ENCODE data around the gene KIF18A. TPM values are rescaled to one million over a fixed set of nuclear protein-coding genes. Genes with fewer than 3 reads are reported as not detected.
A peak's percentile ranks its signal among the peaks of the same experiment; 100 is the strongest.

KIF18A gene
- total and polyA plus RNA-seq, 2 of the 13 experiments (the other 11 are each of a cell fraction or from before 2014, with no cell fraction given), result 3.4 to 14.4 TPM

DNA sequence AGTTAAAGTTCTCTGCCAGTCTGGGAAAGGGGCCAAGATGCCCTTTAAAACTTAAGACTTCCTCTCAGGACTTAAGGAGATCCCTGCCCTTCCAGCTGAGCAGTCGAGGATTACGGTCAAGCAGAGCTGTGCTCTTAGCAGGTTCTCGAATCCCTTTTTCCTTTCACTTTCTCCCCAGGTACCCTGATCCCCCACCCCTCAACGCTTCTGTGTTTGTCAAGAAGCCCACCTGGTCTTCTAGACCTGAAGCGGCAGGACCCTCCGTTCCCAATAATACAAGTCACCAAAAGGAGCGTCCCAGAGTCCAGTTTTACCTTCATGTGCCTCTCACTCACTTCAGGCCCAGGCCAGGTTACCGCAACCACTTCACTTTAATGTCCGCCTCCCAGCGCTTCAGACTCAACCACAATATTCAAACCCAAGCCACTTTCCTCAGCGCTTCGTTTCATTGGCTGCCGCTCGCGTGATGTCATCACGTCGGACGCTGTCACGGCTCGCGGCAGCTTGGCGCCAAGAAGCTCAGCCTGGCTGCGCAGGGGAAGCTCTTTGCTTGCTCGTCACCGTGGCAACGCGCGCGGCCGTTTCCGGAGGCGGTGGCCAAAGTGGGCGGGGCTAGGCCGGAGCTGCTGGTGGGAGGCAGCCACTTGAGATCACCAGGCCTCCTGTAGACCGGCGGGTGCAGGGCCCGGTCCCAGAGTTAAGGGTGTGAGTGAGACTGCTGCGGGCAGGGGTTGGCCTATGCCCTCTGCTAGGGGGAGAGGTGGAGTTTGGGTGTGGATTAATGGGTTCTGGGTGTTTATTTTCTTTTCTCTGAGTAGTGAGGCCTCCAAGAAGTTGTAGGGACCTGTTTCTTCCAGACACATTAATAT, at the start of gene KIF18A, which contains the start of gene METTL15 (continued):
- TF ChIP-seq, protein P1, sequence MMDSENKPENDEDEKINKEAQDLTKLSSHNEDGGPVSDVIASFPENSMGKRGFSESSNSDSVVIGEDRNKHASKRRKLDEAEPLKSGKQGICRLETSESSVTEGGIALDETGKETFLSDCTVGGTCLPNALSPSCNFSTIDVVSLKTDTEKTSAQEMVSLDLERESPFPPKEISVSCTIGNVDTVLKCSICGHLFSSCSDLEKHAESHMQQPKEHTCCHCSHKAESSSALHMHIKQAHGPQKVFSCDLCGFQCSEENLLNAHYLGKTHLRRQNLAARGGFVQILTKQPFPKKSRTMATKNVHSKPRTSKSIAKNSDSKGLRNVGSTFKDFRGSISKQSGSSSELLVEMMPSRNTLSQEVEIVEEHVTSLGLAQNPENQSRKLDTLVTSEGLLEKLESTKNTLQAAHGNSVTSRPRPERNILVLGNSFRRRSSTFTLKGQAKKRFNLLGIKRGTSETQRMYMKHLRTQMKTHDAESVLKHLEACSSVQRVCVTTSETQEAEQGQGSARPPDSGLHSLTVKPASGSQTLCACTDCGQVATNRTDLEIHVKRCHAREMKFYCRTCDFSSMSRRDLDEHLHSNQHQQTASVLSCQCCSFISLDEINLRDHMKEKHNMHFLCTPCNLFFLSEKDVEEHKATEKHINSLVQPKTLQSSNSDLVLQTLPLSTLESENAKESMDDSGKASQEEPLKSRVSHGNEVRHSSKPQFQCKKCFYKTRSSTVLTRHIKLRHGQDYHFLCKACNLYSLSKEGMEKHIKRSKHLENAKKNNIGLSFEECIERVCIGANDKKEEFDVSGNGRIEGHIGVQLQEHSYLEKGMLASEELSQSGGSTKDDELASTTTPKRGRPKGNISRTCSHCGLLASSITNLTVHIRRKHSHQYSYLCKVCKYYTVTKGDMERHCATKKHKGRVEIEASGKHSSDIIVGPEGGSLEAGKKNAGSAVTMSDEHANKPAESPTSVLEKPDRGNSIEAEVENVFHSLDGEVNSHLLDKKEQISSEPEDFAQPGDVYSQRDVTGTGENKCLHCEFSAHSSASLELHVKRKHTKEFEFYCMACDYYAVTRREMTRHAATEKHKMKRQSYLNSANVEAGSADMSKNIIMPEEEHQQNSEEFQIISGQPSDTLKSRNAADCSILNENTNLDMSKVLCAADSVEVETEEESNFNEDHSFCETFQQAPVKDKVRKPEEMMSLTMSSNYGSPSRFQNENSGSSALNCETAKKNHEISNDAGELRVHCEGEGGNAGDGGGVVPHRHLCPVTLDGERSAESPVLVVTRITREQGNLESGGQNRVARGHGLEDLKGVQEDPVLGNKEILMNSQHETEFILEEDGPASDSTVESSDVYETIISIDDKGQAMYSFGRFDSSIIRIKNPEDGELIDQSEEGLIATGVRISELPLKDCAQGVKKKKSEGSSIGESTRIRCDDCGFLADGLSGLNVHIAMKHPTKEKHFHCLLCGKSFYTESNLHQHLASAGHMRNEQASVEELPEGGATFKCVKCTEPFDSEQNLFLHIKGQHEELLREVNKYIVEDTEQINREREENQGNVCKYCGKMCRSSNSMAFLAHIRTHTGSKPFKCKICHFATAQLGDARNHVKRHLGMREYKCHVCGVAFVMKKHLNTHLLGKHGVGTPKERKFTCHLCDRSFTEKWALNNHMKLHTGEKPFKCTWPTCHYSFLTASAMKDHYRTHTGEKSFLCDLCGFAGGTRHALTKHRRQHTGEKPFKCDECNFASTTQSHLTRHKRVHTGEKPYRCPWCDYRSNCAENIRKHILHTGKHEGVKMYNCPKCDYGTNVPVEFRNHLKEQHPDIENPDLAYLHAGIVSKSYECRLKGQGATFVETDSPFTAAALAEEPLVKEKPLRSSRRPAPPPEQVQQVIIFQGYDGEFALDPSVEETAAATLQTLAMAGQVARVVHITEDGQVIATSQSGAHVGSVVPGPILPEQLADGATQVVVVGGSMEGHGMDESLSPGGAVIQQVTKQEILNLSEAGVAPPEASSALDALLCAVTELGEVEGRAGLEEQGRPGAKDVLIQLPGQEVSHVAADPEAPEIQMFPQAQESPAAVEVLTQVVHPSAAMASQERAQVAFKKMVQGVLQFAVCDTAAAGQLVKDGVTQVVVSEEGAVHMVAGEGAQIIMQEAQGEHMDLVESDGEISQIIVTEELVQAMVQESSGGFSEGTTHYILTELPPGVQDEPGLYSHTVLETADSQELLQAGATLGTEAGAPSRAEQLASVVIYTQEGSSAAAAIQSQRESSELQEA (CRISPR knock-in tag; IDR thresholded peaks at IDR 0.05; ENCODE audit: not compliant biosample characterization), result peak; percentile 30
- TF ChIP-seq ETV5 (CRISPR knock-in tag; IDR thresholded peaks at IDR 0.05; ENCODE audit: borderline replicate concordance) (peak; percentile 83), ZNF773 (CRISPR knock-in tag; IDR thresholded peaks at IDR 0.05; ENCODE audit: borderline replicate concordance) (no peak), PCBP2 (optimal IDR thresholded peaks at IDR 0.05; ENCODE audit: low read depth, low read length, poor library complexity, severe bottlenecking) (no peak), FOXK1 (CRISPR knock-in tag; IDR thresholded peaks at IDR 0.05; ENCODE audit: borderline replicate concordance, low read depth) (peak; percentile 84), ZBTB21 (CRISPR knock-in tag; IDR thresholded peaks at IDR 0.05) (peak; percentile 91), ATF7 (IDR thresholded peaks at IDR 0.05) (peak; percentile 69), ATF7 (CRISPR knock-in tag; IDR thresholded peaks at IDR 0.05) (0 out of 2 replicates have a peak, but pooled peaks have one; percentile 15)
- TF ChIP-seq, protein P2, sequence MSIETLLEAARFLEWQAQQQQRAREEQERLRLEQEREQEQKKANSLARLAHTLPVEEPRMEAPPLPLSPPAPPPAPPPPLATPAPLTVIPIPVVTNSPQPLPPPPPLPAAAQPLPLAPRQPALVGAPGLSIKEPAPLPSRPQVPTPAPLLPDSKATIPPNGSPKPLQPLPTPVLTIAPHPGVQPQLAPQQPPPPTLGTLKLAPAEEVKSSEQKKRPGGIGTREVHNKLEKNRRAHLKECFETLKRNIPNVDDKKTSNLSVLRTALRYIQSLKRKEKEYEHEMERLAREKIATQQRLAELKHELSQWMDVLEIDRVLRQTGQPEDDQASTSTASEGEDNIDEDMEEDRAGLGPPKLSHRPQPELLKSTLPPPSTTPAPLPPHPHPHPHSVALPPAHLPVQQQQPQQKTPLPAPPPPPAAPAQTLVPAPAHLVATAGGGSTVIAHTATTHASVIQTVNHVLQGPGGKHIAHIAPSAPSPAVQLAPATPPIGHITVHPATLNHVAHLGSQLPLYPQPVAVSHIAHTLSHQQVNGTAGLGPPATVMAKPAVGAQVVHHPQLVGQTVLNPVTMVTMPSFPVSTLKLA (IDR thresholded peaks at IDR 0.05), result peak; percentile 74
- TF ChIP-seq, protein P3, sequence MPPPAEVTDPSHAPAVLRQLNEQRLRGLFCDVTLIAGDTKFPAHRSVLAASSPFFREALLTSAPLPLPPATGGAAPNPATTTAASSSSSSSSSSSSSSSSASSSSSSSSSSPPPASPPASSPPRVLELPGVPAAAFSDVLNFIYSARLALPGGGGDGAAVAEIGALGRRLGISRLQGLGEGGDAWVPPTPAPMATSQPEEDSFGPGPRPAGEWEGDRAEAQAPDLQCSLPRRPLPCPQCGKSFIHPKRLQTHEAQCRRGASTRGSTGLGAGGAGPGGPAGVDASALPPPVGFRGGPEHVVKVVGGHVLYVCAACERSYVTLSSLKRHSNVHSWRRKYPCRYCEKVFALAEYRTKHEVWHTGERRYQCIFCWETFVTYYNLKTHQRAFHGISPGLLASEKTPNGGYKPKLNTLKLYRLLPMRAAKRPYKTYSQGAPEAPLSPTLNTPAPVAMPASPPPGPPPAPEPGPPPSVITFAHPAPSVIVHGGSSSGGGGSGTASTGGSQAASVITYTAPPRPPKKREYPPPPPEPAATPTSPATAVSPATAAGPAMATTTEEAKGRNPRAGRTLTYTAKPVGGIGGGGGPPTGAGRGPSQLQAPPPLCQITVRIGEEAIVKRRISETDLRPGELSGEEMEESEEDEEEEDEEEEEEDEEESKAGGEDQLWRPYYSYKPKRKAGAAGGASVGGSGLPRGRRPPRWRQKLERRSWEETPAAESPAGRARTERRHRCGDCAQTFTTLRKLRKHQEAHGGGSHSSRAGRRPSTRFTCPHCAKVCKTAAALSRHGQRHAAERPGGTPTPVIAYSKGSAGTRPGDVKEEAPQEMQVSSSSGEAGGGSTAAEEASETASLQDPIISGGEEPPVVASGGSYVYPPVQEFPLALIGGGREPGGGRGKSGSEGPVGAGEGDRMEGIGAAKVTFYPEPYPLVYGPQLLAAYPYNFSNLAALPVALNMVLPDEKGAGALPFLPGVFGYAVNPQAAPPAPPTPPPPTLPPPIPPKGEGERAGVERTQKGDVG (CRISPR knock-in tag; IDR thresholded peaks at IDR 0.05; ENCODE audit: borderline replicate concordance), result 0 out of 2 replicates have a peak, but pooled peaks have one; percentile 54
- TF ChIP-seq, protein P4, sequence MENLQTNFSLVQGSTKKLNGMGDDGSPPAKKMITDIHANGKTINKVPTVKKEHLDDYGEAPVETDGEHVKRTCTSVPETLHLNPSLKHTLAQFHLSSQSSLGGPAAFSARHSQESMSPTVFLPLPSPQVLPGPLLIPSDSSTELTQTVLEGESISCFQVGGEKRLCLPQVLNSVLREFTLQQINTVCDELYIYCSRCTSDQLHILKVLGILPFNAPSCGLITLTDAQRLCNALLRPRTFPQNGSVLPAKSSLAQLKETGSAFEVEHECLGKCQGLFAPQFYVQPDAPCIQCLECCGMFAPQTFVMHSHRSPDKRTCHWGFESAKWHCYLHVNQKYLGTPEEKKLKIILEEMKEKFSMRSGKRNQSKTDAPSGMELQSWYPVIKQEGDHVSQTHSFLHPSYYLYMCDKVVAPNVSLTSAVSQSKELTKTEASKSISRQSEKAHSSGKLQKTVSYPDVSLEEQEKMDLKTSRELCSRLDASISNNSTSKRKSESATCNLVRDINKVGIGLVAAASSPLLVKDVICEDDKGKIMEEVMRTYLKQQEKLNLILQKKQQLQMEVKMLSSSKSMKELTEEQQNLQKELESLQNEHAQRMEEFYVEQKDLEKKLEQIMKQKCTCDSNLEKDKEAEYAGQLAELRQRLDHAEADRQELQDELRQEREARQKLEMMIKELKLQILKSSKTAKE (CRISPR knock-in tag; IDR thresholded peaks at IDR 0.05; ENCODE audit: borderline replicate concordance), result no peak
